Activated CD8-positive, alpha-beta memory T cell treated with anti-CD3 and anti-CD28 coated beads for 36 hours (primary cell): Measurements from ENCODE around the gene EBLN1. TPM values are rescaled to one million over a fixed set of nuclear protein-coding genes. Genes with fewer than 3 reads are reported as not detected.
"Not testable (repeated sequence)": the region's sequence is repeated elsewhere in the genome, so short reads cannot be mapped to it uniquely, and the experiment has no call there.

ENCODE experiments used
- CTCF ChIA-PET: fragments of 350-600 bp; sonication (Branson Sonifier 250); formaldehyde crosslinking; loops from one replicate; lab custom pipeline; 2021; ENCODE audit warnings: antibody characterized with exemption; lab: Charles Lee
- POLR2A ChIA-PET: fragments of 350-600 bp; sonication (Branson Sonifier 250); formaldehyde crosslinking; loops from one replicate; lab custom pipeline; 2021; ENCODE audit warnings: antibody characterized with exemption; lab: Charles Lee
- total RNA-seq, 2 experiments: library from RNA; stranded (reverse); gene quantifications; one replicate each; pipeline ENCODE4 v1.2.3, GENCODE V29; 2021

EBLN1 gene
- total RNA-seq, 2 experiments from 2014 or later, result not detected

GRCh38 chr10:22229802-22230157 lies 12.0 kb upstream of the EBLN1 start:
- CTCF ChIA-PET, result no interaction called here
- POLR2A ChIA-PET, result interaction anchor here (1.8 kb wide), 1 partner anchor 86 kb away, joined by 8 read pairs; the partner anchor contains the start of gene COMMD3

- CTCF ChIA-PET, result interaction anchor here (0.6 kb wide), 1 partner anchor 713 kb away, joined by 5 read pairs; no protein-coding TSS in a partner anchor
- POLR2A ChIA-PET, result interaction anchor here (0.5 to 1.8 kb wide), 4 partner anchors 87 to 356 kb away, joined by 4 to 8 read pairs (median 5); partner anchors contain the start of genes COMMD3 and DNAJC1
Measured at GRCh38 chr10:22228943-22229801, 11.4 kb upstream of the EBLN1 start.

- POLR2A ChIA-PET, result interaction anchor here (0.5 to 1.8 kb wide), 4 partner anchors 88 to 357 kb away, joined by 4 to 8 read pairs (median 5); partner anchors contain the start of genes COMMD3 and DNAJC1
- CTCF ChIA-PET, result interaction anchor here (0.6 kb wide), 1 partner anchor 712 kb away, joined by 5 read pairs; no protein-coding TSS in a partner anchor
Measured at GRCh38 chr10:22228167-22228938, 10.5 kb upstream of the EBLN1 start.

- CTCF ChIA-PET, result no interaction called here
- POLR2A ChIA-PET, result no interaction called here
Measured at GRCh38 chr10:22226599-22226998, 8.8 kb upstream of the EBLN1 start.

GRCh38 chr10:22222236-22223190 lies 4.7 kb upstream of the EBLN1 start:
- POLR2A ChIA-PET, result no interaction called here
- CTCF ChIA-PET, result no interaction called here

GRCh38 chr10:22219308-22219707 lies 1.5 kb upstream of the EBLN1 start:
- ChIA-PET POLR2A (no interaction called here), CTCF (no interaction called here)

GRCh38 chr10:22218448-22218847 lies 633 bp upstream of the EBLN1 start:
- ChIA-PET POLR2A (no interaction called here), CTCF (no interaction called here)

DNA sequence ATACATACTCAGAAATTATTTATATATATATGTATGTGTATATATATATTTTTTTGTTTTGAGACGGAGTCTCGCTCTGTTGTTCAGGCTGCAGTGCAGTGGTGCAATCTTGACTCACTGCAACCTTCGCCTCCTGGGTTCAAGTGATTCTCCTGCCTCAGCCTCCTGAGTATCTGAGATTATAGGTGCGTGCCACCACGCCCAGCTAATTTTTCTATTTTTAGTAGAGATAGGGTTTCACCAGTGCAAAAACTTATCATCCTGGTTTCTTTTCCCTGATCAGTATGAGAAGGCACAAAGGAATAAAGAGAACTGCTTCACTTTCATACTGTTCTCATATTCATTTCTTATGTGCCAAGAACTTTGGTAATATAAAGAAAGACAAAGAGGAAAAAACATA lies 731 bp downstream of the EBLN1 start:
- CTCF ChIA-PET, POLR2A ChIA-PET: not testable (repeated sequence)

- POLR2A ChIA-PET, result no interaction called here
- CTCF ChIA-PET, result no interaction called here
Measured at GRCh38 chr10:22210267-22210666, 7.5 kb downstream of the EBLN1 start.

GRCh38 chr10:22193945-22194344 lies 23.9 kb downstream of the EBLN1 start:
- POLR2A ChIA-PET, result no interaction called here
- CTCF ChIA-PET, result no interaction called here

- CTCF ChIA-PET, result no interaction called here
- POLR2A ChIA-PET, result no interaction called here
Measured at GRCh38 chr10:22185586-22185985, 32.2 kb downstream of the EBLN1 start.

DNA sequence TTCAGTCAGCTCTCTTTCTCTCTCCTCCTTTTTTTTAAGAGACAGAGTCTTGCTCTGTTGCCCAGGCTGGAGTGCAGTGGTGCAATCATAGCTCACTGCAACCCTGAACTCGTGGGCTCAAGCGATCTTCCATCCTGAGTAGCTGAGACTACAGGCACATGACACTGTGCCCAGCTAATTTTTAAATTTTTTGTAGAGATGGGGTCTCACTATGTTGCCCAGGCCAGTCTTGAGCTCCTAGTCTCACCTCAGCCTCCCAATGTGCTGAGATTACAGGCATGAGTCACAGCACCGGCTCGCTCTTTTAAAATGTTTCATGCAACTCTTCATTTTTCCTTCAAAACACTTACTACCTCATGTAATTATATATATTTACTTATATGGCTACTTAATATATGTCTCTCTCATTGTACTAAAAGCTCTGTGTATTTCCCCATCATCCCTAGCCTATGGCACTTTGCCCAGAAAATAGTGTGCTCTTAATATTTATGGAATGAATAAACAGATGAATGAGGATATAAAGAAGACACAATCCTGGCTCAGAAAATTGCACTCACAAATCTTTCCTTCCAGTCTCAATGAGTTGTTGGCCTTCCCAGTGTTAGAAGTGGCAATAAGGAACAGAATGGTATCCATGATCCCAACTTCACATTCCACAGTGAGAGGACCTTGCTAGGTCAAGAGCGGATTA lies 33.9 kb downstream of the EBLN1 start:
- ChIA-PET POLR2A (no interaction called here), CTCF (no interaction called here)

- CTCF ChIA-PET, result no interaction called here
Measured at GRCh38 chr10:22180724-22181123, 37.1 kb downstream of the EBLN1 start.

GRCh38 chr10:22174442-22174841 lies 43.4 kb downstream of the EBLN1 start:
- CTCF ChIA-PET, result interaction anchor here (0.7 kb wide), 3 partner anchors 38 to 222 kb away, joined by 3 to 4 read pairs (median 4); no protein-coding TSS in a partner anchor
- POLR2A ChIA-PET, result no interaction called here

More at GRCh38 chr10:22180724-22181123, 37.1 kb downstream of the EBLN1 start:
- POLR2A ChIA-PET, result no interaction called here

DNA sequence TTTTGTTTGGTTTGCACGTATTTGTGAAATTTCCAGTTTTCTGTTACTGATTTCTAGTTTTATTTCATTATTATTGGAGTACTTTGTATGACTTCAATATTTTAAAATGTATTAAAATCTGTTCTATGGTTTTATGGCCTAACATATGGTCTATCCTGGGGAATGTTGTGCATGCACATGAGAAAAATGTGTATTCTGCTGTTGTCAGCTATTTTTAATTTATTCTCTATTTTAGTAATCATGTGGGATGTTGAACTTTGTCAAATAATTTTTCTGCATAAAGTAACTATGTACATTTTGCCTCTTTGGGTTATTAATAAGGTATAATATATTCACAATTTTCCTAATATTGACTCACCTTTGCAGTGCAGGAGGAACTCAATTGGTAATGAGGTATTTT lies 46.7 kb downstream of the EBLN1 start:
- ChIA-PET CTCF (no interaction called here), POLR2A (no interaction called here)

DNA sequence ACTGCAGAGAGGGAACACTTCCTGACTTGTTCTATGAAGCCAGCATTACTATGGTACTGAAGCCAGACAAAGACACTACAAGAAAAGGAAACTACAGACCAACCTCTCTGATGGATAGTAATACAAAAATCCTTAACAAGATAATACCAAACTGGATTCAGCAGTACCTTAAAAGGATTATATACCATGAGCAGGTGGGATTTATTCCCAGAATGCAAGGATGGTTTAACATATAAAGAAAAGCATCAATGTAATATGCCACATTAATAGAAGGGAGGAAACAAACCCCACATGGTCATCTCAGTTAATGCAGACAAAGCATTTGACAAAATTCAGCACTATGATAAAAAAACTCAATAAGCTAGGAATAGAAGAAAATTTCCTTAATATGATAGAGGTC lies 47.2 kb downstream of the EBLN1 start:
- CTCF ChIA-PET, result interaction anchor here (0.7 kb wide), 1 partner anchor 18 kb away, joined by 3 read pairs; no protein-coding TSS in a partner anchor
- POLR2A ChIA-PET, result no interaction called here

GRCh38 chr10:22159979-22160378 lies 57.8 kb downstream of the EBLN1 start:
- POLR2A ChIA-PET, result no interaction called here
- CTCF ChIA-PET, result no interaction called here

- ChIA-PET POLR2A (no interaction called here), CTCF (no interaction called here)
Measured at GRCh38 chr10:22159180-22159579, 58.6 kb downstream of the EBLN1 start.
